Smooth muscle cell (in vitro differentiated cells): ENCODE data around the gene ARMC5. TPM values are rescaled to one million over a fixed set of nuclear protein-coding genes. Genes with fewer than 3 reads are reported as not detected.

ENCODE experiments used
- DNase-seq: peaks from one replicate; lab custom pipeline; 2025; ENCODE audit not compliant: unreplicated experiment; lab: John Stamatoyannopoulos, UW
- H2AFZ ChIP-seq: fragments of 200-600 bp; sonication (generic); 2 replicates; pipeline ENCODE4 v1.6.0; 2016; ENCODE audit warnings: antibody characterized with exemption, low read depth, mild to moderate bottlenecking
- H3F3A ChIP-seq: fragments of 200-600 bp; sonication (generic); 2 replicates; pipeline ENCODE4 v1.6.0; 2017; ENCODE audit warnings: antibody characterized with exemption, low read depth
- H3K27ac ChIP-seq: fragments of 200-600 bp; sonication (generic); 2 replicates; pipeline ENCODE4 v1.5.1; 2016; ENCODE audit warnings: low read depth, mild to moderate bottlenecking
- H3K27me3 ChIP-seq: fragments of 200-600 bp; sonication (generic); 2 replicates; pipeline ENCODE4 v1.6.1; 2016; ENCODE audit warnings: low read depth, mild to moderate bottlenecking
- H3K36me3 ChIP-seq: fragments of 200-600 bp; sonication (generic); 2 replicates; pipeline ENCODE4 v1.5.1; 2016; ENCODE audit warnings: low read depth
- H3K4me1 ChIP-seq: fragments of 200-600 bp; sonication (generic); 2 replicates; pipeline ENCODE4 v1.5.1; 2016; ENCODE audit warnings: low read depth
- H3K4me2 ChIP-seq: fragments of 200-600 bp; sonication (generic); 2 replicates; pipeline ENCODE4 v1.6.0; 2016; ENCODE audit warnings: mild to moderate bottlenecking
- H3K4me3 ChIP-seq: fragments of 200-600 bp; sonication (generic); 2 replicates; pipeline ENCODE4 v1.5.1; 2016; ENCODE audit warnings: mild to moderate bottlenecking
- H3K79me2 ChIP-seq: fragments of 200-600 bp; sonication (generic); 2 replicates; pipeline ENCODE4 v1.6.0; 2016; ENCODE audit warnings: low read depth, mild to moderate bottlenecking
- H3K9ac ChIP-seq: fragments of 200-600 bp; sonication (generic); 2 replicates; pipeline ENCODE4 v1.6.0; 2016; ENCODE audit warnings: low read depth
- H3K9me3 ChIP-seq: fragments of 200-600 bp; sonication (generic); replicated peaks from 2 replicates; pipeline ENCODE4 v1.5.1; 2016; ENCODE audit warnings: low read depth
- H4K20me1 ChIP-seq: fragments of 200-600 bp; sonication (generic); 2 replicates; pipeline ENCODE4 v1.6.0; 2016; ENCODE audit warnings: low read depth
- CTCF ChIP-seq: fragments of 200-600 bp; sonication (generic); IDR thresholded peaks from 2 replicates; pipeline ENCODE4 v1.5.1; 2017; ENCODE audit warnings: borderline replicate concordance, mild to moderate bottlenecking, antibody characterized with exemption; ENCODE audit not compliant: insufficient read depth, poor library complexity, severe bottlenecking
- WGBS: methylation state at CpG from one replicate; pipeline ENCODE4 v1.1.7; 2016; ENCODE audit warnings: low lambda C conversion rate; 5-methylcytosine and 5-hydroxymethylcytosine counted together
- polyA plus RNA-seq: library from polyadenylated mRNA; unstranded; fragments of >200 nt; fragmentation: Nextera tagmentation; extraction: Ambion mirVana; gene quantifications from 2 replicates; pipeline ENCODE4 v1.2.1, GENCODE V29; 2016
- total RNA-seq: library from RNA; depleted of rRNA; stranded (reverse); fragments of >200 nt; gene quantifications from 2 replicates; pipeline ENCODE4 v1.2.3, GENCODE V29; 2014

Gene ARMC5
- total and polyA plus RNA-seq, 2 experiments from 2014 or later: 7.0 to 19.6 TPM

GRCh38 chr16:31428279-31428597, 31.1 kb upstream of the ARMC5 start, which contains the start of gene COX6A2:
COX6A2 (minus strand) TSS chr16:31428360; CDS start chr16:31428325, 35 bp downstream.
- 77% methylated on average over 7 of the region's 7 CpGs for WGBS
- H3K4me2 ChIP-seq: no peak within 1 kb of the TSS
- peaks cover 8% of the 10 kb centered on the region for H3K27me3 ChIP-seq
- no peaks in the 10 kb centered on the region for H4K20me1 ChIP-seq
- no peaks in the 10 kb centered on the region for H3K4me1 ChIP-seq
- H2AFZ ChIP-seq: no peak within 1 kb of the TSS
- H3K9ac ChIP-seq: no peak within 1 kb of the TSS
- H3F3A ChIP-seq: no peaks in the 10 kb centered on the region
- H3K79me2 ChIP-seq: no peaks in the 10 kb centered on the region
- H3K9me3 ChIP-seq: no peaks in the 10 kb centered on the region
- no peak within 1 kb of the TSS for H3K4me3 ChIP-seq
- no peak for DNase-seq
- no peaks in the 10 kb centered on the region for H3K36me3 ChIP-seq
- no peak for TF ChIP-seq CTCF
- H3K27ac ChIP-seq: no peak within 1 kb of the TSS

- Histone ChIP-seq H3K27me3 (peaks cover 6% of the 10 kb centered on the region), H3K9ac (no peak overlapping the region), H3K9me3 (no peaks in the 10 kb centered on the region), H3K79me2 (no peaks in the 10 kb centered on the region), H2AFZ (no peak overlapping the region), H3K4me3 (no peak overlapping the region), H4K20me1 (no peaks in the 10 kb centered on the region), H3K27ac (no peak overlapping the region), H3K4me1 (no peaks in the 10 kb centered on the region), H3K36me3 (no peaks in the 10 kb centered on the region), H3K4me2 (no peak overlapping the region), H3F3A (no peaks in the 10 kb centered on the region)
- DNase-seq: no peak
- 84% methylated on average over 7 of the region's 7 CpGs for WGBS
- no peak for TF ChIP-seq CTCF
Measured at GRCh38 chr16:31428638-31429247, 30.6 kb upstream of the ARMC5 start.

DNA sequence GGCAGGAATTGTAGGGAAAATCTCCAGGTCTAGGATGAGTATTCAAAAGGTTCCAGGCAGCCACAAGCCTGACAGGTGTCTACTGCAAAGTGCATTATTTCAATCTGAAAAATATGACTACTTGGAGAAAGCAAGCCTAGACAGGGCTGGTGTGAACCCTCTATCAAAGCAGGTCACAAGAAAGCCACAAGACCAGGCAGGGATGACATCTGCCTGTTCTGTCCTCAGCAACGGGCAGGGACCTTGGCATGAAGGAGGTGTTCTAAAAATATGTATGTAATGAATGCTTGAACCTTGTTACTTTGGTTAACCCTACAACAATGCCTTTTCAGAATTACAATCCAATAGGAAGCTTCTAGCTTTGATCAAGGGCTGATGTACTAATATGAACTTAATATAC, 30.0 kb upstream of the ARMC5 start:
- Histone ChIP-seq H3K9ac (no peak overlapping the region), H3K79me2 (no peaks in the 10 kb centered on the region), H3F3A (no peaks in the 10 kb centered on the region), H3K9me3 (no peaks in the 10 kb centered on the region), H4K20me1 (no peaks in the 10 kb centered on the region), H2AFZ (no peak overlapping the region), H3K27me3 (peaks cover 6% of the 10 kb centered on the region), H3K4me1 (no peaks in the 10 kb centered on the region), H3K4me3 (no peak overlapping the region), H3K36me3 (no peaks in the 10 kb centered on the region), H3K27ac (no peak overlapping the region), H3K4me2 (no peak overlapping the region)
- TF ChIP-seq CTCF: no peak
- WGBS: 91% methylated on average over 1 of the region's 1 CpG
- DNase-seq: no peak

DNA sequence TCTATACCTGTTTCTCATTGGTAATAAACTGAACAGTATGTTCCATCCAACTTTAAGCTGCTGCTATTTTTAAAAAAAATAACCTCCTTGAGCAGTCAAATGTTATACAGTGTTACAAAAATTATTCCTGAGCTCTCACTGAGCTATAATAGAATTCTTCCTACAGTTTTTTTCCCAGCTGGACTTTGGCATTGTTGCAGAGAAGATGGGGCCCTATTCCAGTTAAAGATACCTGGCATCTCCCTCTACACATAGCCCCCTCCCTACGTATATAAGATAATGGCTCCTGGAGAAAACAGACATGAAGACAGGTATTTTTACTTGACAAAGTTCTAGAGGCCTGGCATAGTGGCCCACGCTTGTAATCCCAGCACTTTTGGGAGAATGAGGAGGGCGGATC, 29.5 kb upstream of the ARMC5 start:
- H3F3A ChIP-seq: no peaks in the 10 kb centered on the region
- H3K27me3 ChIP-seq: peaks cover 6% of the 10 kb centered on the region
- no peaks in the 10 kb centered on the region for H3K4me1 ChIP-seq
- DNase-seq: no peak
- no peaks in the 10 kb centered on the region for H4K20me1 ChIP-seq
- no peak overlapping the region for H3K9ac ChIP-seq
- no peak for TF ChIP-seq CTCF
- 89% methylated on average over 3 of the region's 3 CpGs for WGBS
- no peak overlapping the region for H2AFZ ChIP-seq
- H3K4me3 ChIP-seq: no peak overlapping the region
- no peaks in the 10 kb centered on the region for H3K36me3 ChIP-seq
- no peak overlapping the region for H3K27ac ChIP-seq
- no peak overlapping the region for H3K4me2 ChIP-seq
- H3K79me2 ChIP-seq: no peaks in the 10 kb centered on the region
- no peaks in the 10 kb centered on the region for H3K9me3 ChIP-seq
